ENCODE measurements around the gene PCAT7.

- TF ChIP-seq CREB1 (CRISPR knock-in tag; IDR thresholded peaks at IDR 0.05; ENCODE audit: low read depth) (no peak), CTCF (conservative IDR thresholded peaks at IDR 0.05; ENCODE audit: low read depth in 2 of 2) (no peak)
These were observed 37.6 kb upstream of the PCAT7 start for GRCh38 chr9:94517254-94517653.

Measured in GM23338 (cell line).